HFFc6 (cell line): Measurements from ENCODE around the gene SBF1. TPM values are rescaled to one million over a fixed set of nuclear protein-coding genes. Genes with fewer than 3 reads are reported as not detected.
"Not testable (repeated sequence)": the region's sequence is repeated elsewhere in the genome, so short reads cannot be mapped to it uniquely, and the experiment has no call there.

Experiments used
- DNase-seq: peaks from one replicate; pipeline ENCODE4 v3.0.0-alpha.2; 2018
- H3K27ac Mint-ChIP-seq: 2 replicates; pipeline ENCODE4 v1.8.0; 2020; ENCODE audit warnings: mild to moderate bottlenecking, mixed read lengths
- H3K27me3 Mint-ChIP-seq: 2 replicates; pipeline ENCODE4 v1.8.0; 2021; ENCODE audit warnings: mild to moderate bottlenecking, moderate library complexity, mixed read lengths; ENCODE audit not compliant: insufficient read depth
- H3K36me3 Mint-ChIP-seq: 2 replicates; pipeline ENCODE4 v1.8.0; 2021; ENCODE audit warnings: low read depth, mixed read lengths
- H3K4me1 Mint-ChIP-seq: 2 replicates; pipeline ENCODE4 v1.8.0; 2020; ENCODE audit warnings: low read depth, mixed read lengths
- H3K4me3 Mint-ChIP-seq: 2 replicates; pipeline ENCODE4 v1.8.0; 2020; ENCODE audit warnings: mild to moderate bottlenecking, moderate library complexity, mixed read lengths
- H3K9me3 Mint-ChIP-seq: 2 replicates; pipeline ENCODE4 v1.8.0; 2020; ENCODE audit warnings: mild to moderate bottlenecking, mixed read lengths
- CTCF ChIP-seq: fragments of 200-600 bp; sonication (generic); IDR thresholded peaks from 2 replicates; pipeline ENCODE4 v1.5.0; 2021; ENCODE audit warnings: antibody characterized with exemption, mild to moderate bottlenecking
- total RNA-seq, 6 experiments: library from RNA; stranded (reverse); fragmentation: NEBNext Ultra II Directional; extraction: Animal tissue kit (Norgen Biotek cat#: 25700); gene quantifications; 2 replicates in 1 of 6; 3 replicates in 5 of 6; pipeline ENCODE4 v1.2.3, GENCODE V29; 2021

SBF1 gene
- total RNA-seq, 6 experiments from 2014 or later = 63.9 to 76.7 (median 71.2) TPM

GRCh38 chr22:50414476-50415248, 60.2 kb downstream of the SBF1 start:
- no peaks in the 10 kb centered on the region for H3K4me1 Mint-ChIP-seq
- peaks cover 11% of the 10 kb centered on the region; the same call in 1 of the 2 replicates for H3K36me3 Mint-ChIP-seq
- H3K27me3 Mint-ChIP-seq = peaks cover 2% of the 10 kb centered on the region
- no peak for TF ChIP-seq CTCF
- H3K9me3 Mint-ChIP-seq = no peaks in the 10 kb centered on the region
- H3K4me3 Mint-ChIP-seq = no peak overlapping the region
- no peak for DNase-seq
- no peak overlapping the region for H3K27ac Mint-ChIP-seq

GRCh38 chr22:50408954-50409353, 65.9 kb downstream of the SBF1 start:
- not testable (repeated sequence) for H3K36me3 Mint-ChIP-seq, H3K9me3 Mint-ChIP-seq, DNase-seq, H3K27me3 Mint-ChIP-seq, H3K4me3 Mint-ChIP-seq, H3K4me1 Mint-ChIP-seq, H3K27ac Mint-ChIP-seq

- H3K9me3 Mint-ChIP-seq = no peaks in the 10 kb centered on the region
- H3K36me3 Mint-ChIP-seq = peaks cover 3% of the 10 kb centered on the region; the same call in 1 of the 2 replicates
- no peak for DNase-seq
These were observed 66.5 kb downstream of the SBF1 start for GRCh38 chr22:50408311-50408710.

GRCh38 chr22:50406416-50407170, 68.2 kb downstream of the SBF1 start:
- peaks cover 2% of the 10 kb centered on the region; the same call in 1 of the 2 replicates for H3K27me3 Mint-ChIP-seq
- peaks cover 3% of the 10 kb centered on the region; the same call in 1 of the 2 replicates for H3K36me3 Mint-ChIP-seq
- H3K4me3 Mint-ChIP-seq = no peak overlapping the region
- H3K4me1 Mint-ChIP-seq = no peaks in the 10 kb centered on the region
- TF ChIP-seq CTCF = no peak
- peak overlapping the region; percentile 24 for H3K27ac Mint-ChIP-seq
- no peak for DNase-seq
- H3K9me3 Mint-ChIP-seq = no peaks in the 10 kb centered on the region

More at GRCh38 chr22:50408311-50408710, 66.5 kb downstream of the SBF1 start:
- no peak for TF ChIP-seq CTCF
- H3K4me3 Mint-ChIP-seq = no peak overlapping the region
- peaks cover 2% of the 10 kb centered on the region; the same call in 1 of the 2 replicates for H3K27me3 Mint-ChIP-seq
- H3K4me1 Mint-ChIP-seq = no peaks in the 10 kb centered on the region
- no peak overlapping the region for H3K27ac Mint-ChIP-seq

GRCh38 chr22:50403701-50404101, 71.1 kb downstream of the SBF1 start:
- DNase-seq = no peak
- H3K4me3 Mint-ChIP-seq = no peak overlapping the region
- H3K27ac Mint-ChIP-seq = no peak overlapping the region

More at GRCh38 chr22:50403701-50404101, 71.1 kb downstream of the SBF1 start:
- Mint-ChIP-seq H3K36me3 (peaks cover 3% of the 10 kb centered on the region; the same call in 1 of the 2 replicates), H3K4me1 (no peaks in the 10 kb centered on the region; the same call in 1 of the 2 replicates), H3K27me3 (peaks cover 2% of the 10 kb centered on the region; the same call in 1 of the 2 replicates), H3K9me3 (no peaks in the 10 kb centered on the region)
- no peak for TF ChIP-seq CTCF
